ENCODE results near the gene CRYBA4. TPM values are rescaled to one million over a fixed set of nuclear protein-coding genes. Genes with fewer than 3 reads are reported as not detected.

The CRYBA4 gene
- total RNA-seq, 1 donor = not detected

GRCh38 chr22:26648011-26648497 lies 26.3 kb downstream of the CRYBA4 start:
- TF ChIP-seq, protein P1, sequence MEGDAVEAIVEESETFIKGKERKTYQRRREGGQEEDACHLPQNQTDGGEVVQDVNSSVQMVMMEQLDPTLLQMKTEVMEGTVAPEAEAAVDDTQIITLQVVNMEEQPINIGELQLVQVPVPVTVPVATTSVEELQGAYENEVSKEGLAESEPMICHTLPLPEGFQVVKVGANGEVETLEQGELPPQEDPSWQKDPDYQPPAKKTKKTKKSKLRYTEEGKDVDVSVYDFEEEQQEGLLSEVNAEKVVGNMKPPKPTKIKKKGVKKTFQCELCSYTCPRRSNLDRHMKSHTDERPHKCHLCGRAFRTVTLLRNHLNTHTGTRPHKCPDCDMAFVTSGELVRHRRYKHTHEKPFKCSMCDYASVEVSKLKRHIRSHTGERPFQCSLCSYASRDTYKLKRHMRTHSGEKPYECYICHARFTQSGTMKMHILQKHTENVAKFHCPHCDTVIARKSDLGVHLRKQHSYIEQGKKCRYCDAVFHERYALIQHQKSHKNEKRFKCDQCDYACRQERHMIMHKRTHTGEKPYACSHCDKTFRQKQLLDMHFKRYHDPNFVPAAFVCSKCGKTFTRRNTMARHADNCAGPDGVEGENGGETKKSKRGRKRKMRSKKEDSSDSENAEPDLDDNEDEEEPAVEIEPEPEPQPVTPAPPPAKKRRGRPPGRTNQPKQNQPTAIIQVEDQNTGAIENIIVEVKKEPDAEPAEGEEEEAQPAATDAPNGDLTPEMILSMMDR (IDR thresholded peaks at IDR 0.05; ENCODE audit: insufficient read depth, low read length) = no peak
- no peak overlapping the region for H3K4me3 ChIP-seq (ENCODE audit: low read depth, low read length)
- no peak for DNase-seq (ENCODE audit: low read depth)

DNA sequence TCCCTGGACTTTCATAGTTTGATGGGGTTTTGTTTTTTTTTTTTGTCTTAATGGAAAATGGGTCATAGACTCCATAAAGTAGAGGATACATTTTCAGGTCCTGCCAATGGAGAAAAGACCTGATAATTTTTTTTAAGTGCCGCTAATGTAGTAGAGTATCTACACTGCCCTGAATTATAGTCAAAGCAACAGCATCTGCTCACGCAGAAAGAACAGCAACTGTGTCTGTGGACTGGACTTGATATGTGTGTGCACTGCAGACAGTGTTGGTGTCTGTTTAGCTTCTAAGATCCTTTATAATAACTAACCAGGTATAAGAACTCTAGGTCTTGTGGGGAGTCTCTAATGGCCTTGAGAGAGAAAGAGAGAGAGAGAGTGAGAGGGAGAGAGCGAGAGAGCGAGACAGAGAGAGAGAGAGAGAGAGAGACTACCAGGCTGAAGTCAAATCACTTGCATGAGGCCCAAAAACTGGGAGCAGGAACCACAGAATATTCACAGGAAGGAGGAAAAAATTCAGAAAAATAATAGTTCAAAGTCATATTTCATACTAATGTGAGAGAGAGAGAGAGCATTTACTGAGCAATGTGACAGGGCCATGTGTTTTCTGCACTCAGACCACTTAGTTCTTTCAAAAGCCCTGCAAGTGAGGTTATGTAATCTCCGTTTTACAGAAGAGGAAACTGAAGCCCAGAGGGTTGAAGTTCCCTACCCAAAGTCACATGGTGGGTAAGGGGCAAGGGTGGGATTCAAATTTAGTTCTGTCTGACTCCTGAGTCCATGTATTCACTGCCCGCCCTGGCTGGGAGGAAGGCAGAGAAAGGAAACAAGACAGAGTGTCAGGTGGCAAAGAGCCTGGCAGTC lies 27.0 kb downstream of the CRYBA4 start:
- no peak overlapping the region for H3K4me3 ChIP-seq (ENCODE audit: low read depth, low read length)
- TF ChIP-seq, protein P1 (IDR thresholded peaks at IDR 0.05; ENCODE audit: insufficient read depth, low read length) = no peak
- no peak for DNase-seq (ENCODE audit: low read depth)

DNA sequence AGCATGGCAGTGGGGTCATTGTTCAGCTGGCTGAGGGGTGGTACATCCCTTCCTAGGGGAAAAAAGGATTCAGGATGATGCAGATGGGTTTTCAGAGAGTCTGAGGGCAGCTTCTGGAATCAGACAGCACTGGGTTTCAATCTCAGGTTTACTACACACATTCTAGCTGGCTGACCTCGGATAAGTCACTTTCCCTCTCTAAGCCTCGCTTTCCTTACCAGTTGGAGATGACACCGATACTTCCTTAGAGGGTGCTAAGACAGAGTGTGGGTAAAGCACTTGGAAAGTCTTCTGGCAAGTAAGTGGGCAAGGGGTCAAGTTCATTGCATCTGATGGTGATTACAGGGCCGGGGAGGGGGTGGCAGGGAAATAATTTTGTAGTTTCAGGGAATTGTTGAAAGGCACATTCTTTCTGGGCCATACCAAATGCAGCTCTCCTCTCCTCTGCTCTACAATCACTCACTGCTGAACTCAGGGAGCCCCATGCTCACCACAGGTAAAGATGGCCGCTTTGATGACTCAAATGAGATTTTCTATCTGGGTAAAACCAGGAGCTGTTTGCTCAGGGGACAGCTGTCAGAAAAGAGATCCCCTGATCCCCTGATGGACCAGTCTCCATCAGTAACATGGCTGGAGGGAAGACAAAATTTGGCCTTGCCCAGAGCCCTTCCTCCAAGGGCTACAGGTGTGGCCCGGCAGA lies 29.1 kb downstream of the CRYBA4 start:
- DNase-seq (ENCODE audit: low read depth) = no peak
- TF ChIP-seq, protein P1 (IDR thresholded peaks at IDR 0.05; ENCODE audit: insufficient read depth, low read length) = no peak
- no peak overlapping the region for H3K4me3 ChIP-seq (ENCODE audit: low read depth, low read length)

- DNase-seq (ENCODE audit: low read depth) = no peak
- H3K4me3 ChIP-seq (ENCODE audit: low read depth, low read length) = no peak overlapping the region
- TF ChIP-seq, protein P1 (IDR thresholded peaks at IDR 0.05; ENCODE audit: insufficient read depth, low read length) = no peak
Measured at GRCh38 chr22:26651815-26652214, 30.1 kb downstream of the CRYBA4 start.

DNA sequence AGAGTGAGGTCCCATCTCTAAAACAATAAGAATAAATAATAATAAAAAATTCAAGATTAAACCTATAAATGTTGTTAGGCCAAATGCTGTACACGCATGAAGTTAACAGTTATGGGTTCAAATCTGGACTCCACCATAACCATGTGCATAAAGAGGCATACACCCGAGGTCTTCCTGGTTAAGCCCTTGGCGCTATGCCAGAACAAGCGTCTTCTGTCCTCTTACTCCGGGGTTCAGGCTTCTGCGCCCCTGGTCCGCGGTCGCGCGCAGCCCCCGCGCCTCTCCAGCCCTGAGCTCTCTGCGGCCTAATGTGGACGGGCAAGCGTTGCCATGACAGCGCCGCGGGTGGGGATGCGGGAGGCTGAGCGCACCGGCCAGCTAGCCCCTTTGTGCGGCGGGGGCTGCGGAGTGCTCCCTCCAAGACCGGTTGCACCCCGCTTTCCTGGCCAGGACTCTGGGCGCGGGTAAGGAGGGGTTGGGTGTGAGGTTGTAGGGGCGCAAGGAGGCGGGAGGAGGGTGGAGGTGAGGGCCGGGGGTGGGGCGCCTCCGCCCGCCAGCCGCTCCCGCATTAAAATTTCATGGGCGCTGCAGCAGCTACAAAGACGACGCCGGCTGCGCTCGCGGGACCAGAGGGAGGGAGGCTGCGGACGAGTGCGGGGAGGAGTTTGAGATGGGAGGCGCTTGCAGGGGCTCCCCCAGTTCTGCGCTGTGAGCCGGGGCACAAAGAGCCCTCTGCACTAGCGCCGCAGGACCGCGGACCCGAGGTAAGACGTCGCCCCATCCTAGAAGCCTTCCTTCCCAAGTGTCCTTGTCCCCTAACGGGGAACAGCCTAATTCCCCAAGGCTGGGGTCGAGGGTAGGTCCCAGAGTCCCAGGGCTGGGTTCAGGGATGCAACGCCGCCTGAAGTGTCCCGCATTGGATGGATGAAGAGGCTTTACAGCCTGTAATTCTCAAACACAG lies 35.4 kb downstream of the CRYBA4 start, which contains the start of gene MIAT:
Gene MIAT, plus strand, starts transcription at position 698 of the 961 bp plus-strand sequence.
- TF ChIP-seq, protein P1 (IDR thresholded peaks at IDR 0.05; ENCODE audit: insufficient read depth, low read length) = no peak
- DNase-seq (ENCODE audit: low read depth) = no peak
- H3K4me3 ChIP-seq (ENCODE audit: low read depth, low read length) = peak within 1 kb of the TSS; percentile 53

GRCh38 chr22:26658161-26658560 lies 36.4 kb downstream of the CRYBA4 start:
- H3K4me3 ChIP-seq (ENCODE audit: low read depth, low read length) = peak overlapping the region; percentile 43
- no peak for DNase-seq (ENCODE audit: low read depth)
- TF ChIP-seq, protein P1 (IDR thresholded peaks at IDR 0.05; ENCODE audit: insufficient read depth, low read length) = no peak

Measured in fibroblast of the aortic adventitia (primary cell).